Measurements from ENCODE around the gene SAMD4A. TPM values are rescaled to one million over a fixed set of nuclear protein-coding genes. Genes with fewer than 3 reads are reported as not detected.

The SAMD4A gene
- total RNA-seq, 4 donors from 2014 or later, result 2.9 to 19.5 (median 3.9) TPM

- no peak for DNase-seq
- no peak overlapping the region for H3K4me3 ChIP-seq
- no peaks in the 10 kb centered on the region for H3K36me3 ChIP-seq
- intact Hi-C loops (cut with DNase I), result no loop called here
- WGBS, 2 donors, result 84 to 86% methylated on average over 7 to 8 of the region's 8 CpGs
- H3K27me3 ChIP-seq, result no peaks in the 10 kb centered on the region
- H3K4me1 ChIP-seq, result peaks cover 0 to 7% (median 0%) of the 10 kb centered on the region in 3 donors
- TF ChIP-seq, protein P1, sequence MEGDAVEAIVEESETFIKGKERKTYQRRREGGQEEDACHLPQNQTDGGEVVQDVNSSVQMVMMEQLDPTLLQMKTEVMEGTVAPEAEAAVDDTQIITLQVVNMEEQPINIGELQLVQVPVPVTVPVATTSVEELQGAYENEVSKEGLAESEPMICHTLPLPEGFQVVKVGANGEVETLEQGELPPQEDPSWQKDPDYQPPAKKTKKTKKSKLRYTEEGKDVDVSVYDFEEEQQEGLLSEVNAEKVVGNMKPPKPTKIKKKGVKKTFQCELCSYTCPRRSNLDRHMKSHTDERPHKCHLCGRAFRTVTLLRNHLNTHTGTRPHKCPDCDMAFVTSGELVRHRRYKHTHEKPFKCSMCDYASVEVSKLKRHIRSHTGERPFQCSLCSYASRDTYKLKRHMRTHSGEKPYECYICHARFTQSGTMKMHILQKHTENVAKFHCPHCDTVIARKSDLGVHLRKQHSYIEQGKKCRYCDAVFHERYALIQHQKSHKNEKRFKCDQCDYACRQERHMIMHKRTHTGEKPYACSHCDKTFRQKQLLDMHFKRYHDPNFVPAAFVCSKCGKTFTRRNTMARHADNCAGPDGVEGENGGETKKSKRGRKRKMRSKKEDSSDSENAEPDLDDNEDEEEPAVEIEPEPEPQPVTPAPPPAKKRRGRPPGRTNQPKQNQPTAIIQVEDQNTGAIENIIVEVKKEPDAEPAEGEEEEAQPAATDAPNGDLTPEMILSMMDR (IDR thresholded peaks at IDR 0.05), result no peak
- TF ChIP-seq POLR2A (IDR thresholded peaks at IDR 0.05), result no peak
- no peaks in the 10 kb centered on the region for H3K9me3 ChIP-seq
- H3K27ac ChIP-seq, result no peak overlapping the region
These were observed 73.6 kb downstream of the SAMD4A start for GRCh38 chr14:54640506-54640905.

DNA sequence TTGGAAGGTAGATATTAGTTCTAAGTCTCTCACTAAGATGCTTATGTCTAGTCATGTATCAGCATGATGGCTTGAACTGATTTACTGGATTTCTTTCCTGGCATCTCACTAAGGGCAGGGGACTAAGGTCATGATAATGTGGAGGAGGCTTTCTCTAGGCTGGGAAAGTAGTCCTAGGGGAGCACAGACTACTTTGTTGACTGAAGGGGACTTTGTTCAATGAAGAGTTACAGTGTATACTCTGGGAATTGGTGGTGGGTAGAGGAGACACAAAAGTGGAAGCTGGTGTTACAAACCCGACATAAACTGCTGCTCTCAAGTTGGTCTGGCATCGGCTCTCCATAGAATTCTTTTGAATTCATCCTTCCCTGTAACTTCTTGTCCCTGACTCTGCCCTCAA, 75.2 kb downstream of the SAMD4A start:
- WGBS, 2 donors, result 35 to 82% methylated on average over 2 of the region's 2 CpGs
- H3K27me3 ChIP-seq, result no peaks in the 10 kb centered on the region
- H3K4me1 ChIP-seq, result peaks cover 0 to 7% (median 0%) of the 10 kb centered on the region in 3 donors
- no peak overlapping the region for H3K27ac ChIP-seq
- H3K9me3 ChIP-seq, result no peaks in the 10 kb centered on the region
- DNase-seq, result no peak
- TF ChIP-seq POLR2A (IDR thresholded peaks at IDR 0.05), result no peak
- TF ChIP-seq, protein P1 (IDR thresholded peaks at IDR 0.05), result no peak
- H3K36me3 ChIP-seq, result no peaks in the 10 kb centered on the region
- no peak overlapping the region for H3K4me3 ChIP-seq
- intact Hi-C loops (cut with DNase I), result no loop called here

DNA sequence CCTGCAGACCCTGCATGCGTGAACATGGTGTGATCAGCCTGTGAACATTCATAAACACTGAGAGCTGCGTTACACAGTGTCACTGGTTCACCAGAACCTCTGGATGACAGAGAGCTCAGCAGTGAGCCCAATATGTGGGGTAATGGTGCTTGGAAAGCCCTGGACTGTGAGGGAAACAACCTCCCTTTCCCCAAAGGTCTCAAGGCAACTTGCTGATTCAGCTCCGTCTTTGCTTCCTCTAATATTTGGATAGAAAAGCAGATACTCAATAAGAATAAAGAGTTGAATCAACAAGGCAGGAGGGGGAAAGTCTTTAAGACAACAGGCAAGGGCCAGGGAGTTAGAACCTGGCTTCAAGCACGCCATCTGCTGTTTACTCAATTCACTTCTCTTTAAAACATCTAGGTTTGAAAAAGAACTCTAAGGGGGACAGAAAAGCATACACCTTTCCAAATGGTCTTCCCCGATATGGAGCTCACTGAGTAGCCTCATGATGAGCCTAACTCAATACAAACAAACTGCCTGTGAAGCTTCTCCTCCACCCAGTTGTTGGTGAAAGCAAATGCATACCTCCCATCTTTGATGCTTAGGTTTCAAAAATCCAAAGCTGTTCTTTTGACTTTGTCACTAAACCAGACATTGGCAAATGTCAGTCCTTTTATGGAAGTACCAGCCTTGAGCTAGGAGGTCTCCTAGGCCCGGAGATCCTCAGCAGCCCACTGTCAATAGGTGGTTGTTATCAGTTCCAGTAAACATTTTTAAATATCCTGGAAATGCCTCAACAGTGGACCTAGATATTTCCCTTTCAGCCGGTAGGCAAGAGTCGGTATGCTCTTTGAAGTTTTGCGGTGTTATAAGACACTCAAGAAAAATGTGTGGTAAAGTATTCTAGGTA, 76.1 kb downstream of the SAMD4A start:
- no peaks in the 10 kb centered on the region for H3K27me3 ChIP-seq
- no peak for DNase-seq
- 72 to 74% methylated on average over 9 of the region's 9 CpGs for WGBS, 2 donors
- no peaks in the 10 kb centered on the region for H3K36me3 ChIP-seq
- H3K4me1 ChIP-seq, result no peaks in the 10 kb centered on the region
- intact Hi-C loops (cut with DNase I), result no loop called here
- no peak overlapping the region for H3K27ac ChIP-seq
- TF ChIP-seq, protein P1 (IDR thresholded peaks at IDR 0.05), result peak in 1 of 6 experiments; percentile 12
- no peak for TF ChIP-seq POLR2A (IDR thresholded peaks at IDR 0.05)
- H3K9me3 ChIP-seq, result no peaks in the 10 kb centered on the region
- no peak overlapping the region for H3K4me3 ChIP-seq

GRCh38 chr14:54643696-54644176, 76.8 kb downstream of the SAMD4A start:
- intact Hi-C loops (cut with DNase I), result no loop called here
- Histone ChIP-seq H3K4me3 (no peak overlapping the region), H3K9me3 (no peaks in the 10 kb centered on the region), H3K4me1 (no peaks in the 10 kb centered on the region), H3K36me3 (no peaks in the 10 kb centered on the region), H3K27ac (no peak overlapping the region), H3K27me3 (no peaks in the 10 kb centered on the region)
- TF ChIP-seq POLR2A (IDR thresholded peaks at IDR 0.05), result no peak
- TF ChIP-seq, protein P1 (IDR thresholded peaks at IDR 0.05), result no peak
- 86 to 93% methylated on average over 5 of the region's 5 CpGs for WGBS, 2 donors
- no peak for DNase-seq

DNA sequence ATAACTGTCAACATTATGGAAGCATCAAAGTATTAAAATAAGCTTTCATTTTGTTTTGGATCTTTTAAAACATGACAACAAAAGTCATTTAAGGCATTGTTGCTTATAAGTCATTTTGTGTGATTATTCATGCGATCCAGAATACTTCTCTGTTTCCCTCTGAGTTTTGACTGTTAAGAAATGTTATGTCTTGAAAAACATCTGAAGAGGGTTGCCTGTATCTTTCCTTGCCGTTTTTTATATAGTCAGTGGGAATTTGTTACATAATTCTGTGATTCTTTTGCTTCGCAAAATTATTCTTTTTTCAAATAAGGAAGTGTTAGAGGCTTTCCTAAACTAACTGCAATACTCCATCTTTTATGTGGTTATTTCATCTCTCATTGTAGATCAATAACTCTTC, 78.7 kb downstream of the SAMD4A start:
- H3K27me3 ChIP-seq, result no peaks in the 10 kb centered on the region
- no peaks in the 10 kb centered on the region for H3K9me3 ChIP-seq
- no peaks in the 10 kb centered on the region for H3K36me3 ChIP-seq
- H3K27ac ChIP-seq, result no peak overlapping the region
- 72 to 77% methylated on average over 3 of the region's 3 CpGs for WGBS, 2 donors
- TF ChIP-seq, protein P1 (IDR thresholded peaks at IDR 0.05), result no peak
- TF ChIP-seq POLR2A (IDR thresholded peaks at IDR 0.05), result no peak
- H3K4me3 ChIP-seq, result no peak overlapping the region
- intact Hi-C loops (cut with DNase I), result no loop called here
- no peak for DNase-seq
- H3K4me1 ChIP-seq, result peaks cover 0 to 13% (median 0%) of the 10 kb centered on the region in 3 donors

Data from esophagus squamous epithelium (tissue), 5 donors.